Astrocyte of the cerebellum (primary cell): ENCODE results near the gene MTSS2.
A peak's percentile ranks its signal among the peaks of the same experiment; 100 is the strongest.

Source experiments
- DNase-seq: peaks from one replicate; pipeline ENCODE4 v3.0.0-alpha.2; 2011; ENCODE audit warnings: low read depth
- H3K4me3 ChIP-seq: 2 replicates; pipeline ENCODE4 v1.5.1; 2011; ENCODE audit warnings: mild to moderate bottlenecking, low read depth, low read length, moderate library complexity
- in situ Hi-C: cut with HindIII; loops from 2 replicates; pipeline ENCODE4 v1.10.0; 2017; ENCODE audit warnings: low sequenced_read_pairs
- TF ChIP-seq, protein P1 (sequence below): IDR thresholded peaks from 2 replicates; pipeline ENCODE4 v1.5.1; 2012; ENCODE audit warnings: low read length, low read depth, moderate library complexity, mild to moderate bottlenecking; ENCODE audit errors: missing control alignments

The MTSS2 gene

DNA sequence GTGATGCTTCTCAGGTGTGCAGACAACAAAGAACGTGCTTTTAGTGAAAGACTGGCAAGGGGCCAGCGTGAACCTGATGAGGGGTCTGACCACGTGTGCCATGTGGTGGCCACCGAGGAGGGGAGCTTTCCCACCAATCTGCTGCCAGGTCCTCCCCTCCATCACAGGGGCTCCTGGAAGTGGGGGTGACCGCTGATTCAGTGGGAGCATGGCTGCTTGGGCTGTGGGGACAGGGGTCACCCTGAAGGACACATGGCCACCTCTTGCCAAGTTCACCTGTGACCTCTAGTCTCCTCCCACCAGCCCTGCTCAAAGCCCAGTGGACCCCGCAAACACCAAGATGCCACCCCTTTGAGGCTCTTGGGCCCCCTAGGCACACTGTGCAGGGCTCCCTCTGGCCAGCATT, 37.9 kb upstream of the MTSS2 start:
- TF ChIP-seq, protein P1, sequence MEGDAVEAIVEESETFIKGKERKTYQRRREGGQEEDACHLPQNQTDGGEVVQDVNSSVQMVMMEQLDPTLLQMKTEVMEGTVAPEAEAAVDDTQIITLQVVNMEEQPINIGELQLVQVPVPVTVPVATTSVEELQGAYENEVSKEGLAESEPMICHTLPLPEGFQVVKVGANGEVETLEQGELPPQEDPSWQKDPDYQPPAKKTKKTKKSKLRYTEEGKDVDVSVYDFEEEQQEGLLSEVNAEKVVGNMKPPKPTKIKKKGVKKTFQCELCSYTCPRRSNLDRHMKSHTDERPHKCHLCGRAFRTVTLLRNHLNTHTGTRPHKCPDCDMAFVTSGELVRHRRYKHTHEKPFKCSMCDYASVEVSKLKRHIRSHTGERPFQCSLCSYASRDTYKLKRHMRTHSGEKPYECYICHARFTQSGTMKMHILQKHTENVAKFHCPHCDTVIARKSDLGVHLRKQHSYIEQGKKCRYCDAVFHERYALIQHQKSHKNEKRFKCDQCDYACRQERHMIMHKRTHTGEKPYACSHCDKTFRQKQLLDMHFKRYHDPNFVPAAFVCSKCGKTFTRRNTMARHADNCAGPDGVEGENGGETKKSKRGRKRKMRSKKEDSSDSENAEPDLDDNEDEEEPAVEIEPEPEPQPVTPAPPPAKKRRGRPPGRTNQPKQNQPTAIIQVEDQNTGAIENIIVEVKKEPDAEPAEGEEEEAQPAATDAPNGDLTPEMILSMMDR = no peak
- in situ Hi-C loops = no loop called here
- no peak for DNase-seq
- no peak overlapping the region for H3K4me3 ChIP-seq

DNA sequence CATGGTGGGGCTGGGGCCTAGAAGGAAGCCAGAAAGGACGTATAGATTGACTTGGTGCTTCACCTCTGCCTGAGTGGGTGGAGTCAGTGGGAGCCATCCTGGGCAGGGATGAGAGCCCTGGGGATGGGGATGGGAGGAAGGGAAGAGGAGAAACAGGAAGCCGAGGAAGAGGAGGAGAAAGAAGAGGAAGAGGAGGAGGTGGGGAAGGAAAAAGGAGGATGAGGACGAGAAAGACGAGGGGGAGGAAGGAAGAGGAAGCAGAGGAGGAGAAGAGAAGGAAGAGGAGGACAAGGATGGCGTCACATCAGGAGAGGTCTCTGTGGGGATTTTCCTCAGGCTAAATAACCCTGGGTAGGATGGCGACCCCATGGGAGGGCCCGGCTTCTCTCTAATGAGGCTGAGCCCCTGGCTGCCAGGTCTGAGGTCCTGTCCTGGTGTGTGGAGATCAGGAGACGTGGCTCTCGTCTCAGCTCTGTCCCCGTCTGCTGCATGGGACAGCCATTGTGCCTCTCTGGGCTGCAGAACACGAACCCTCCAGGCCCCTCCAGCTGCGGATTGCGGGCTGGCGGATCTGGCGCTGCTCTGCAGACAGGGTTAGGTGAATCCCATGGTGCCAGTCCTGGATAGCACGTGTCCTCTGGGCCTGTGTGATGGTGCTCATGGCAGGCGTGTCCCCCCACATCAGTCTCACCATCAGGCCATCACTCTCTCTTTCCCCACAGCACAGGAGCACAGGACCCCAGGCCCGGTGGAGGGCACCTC, 35.5 kb upstream of the MTSS2 start:
- in situ Hi-C loops = no loop called here
- TF ChIP-seq, protein P1 = no peak
- no peak for DNase-seq
- H3K4me3 ChIP-seq = no peak overlapping the region

DNA sequence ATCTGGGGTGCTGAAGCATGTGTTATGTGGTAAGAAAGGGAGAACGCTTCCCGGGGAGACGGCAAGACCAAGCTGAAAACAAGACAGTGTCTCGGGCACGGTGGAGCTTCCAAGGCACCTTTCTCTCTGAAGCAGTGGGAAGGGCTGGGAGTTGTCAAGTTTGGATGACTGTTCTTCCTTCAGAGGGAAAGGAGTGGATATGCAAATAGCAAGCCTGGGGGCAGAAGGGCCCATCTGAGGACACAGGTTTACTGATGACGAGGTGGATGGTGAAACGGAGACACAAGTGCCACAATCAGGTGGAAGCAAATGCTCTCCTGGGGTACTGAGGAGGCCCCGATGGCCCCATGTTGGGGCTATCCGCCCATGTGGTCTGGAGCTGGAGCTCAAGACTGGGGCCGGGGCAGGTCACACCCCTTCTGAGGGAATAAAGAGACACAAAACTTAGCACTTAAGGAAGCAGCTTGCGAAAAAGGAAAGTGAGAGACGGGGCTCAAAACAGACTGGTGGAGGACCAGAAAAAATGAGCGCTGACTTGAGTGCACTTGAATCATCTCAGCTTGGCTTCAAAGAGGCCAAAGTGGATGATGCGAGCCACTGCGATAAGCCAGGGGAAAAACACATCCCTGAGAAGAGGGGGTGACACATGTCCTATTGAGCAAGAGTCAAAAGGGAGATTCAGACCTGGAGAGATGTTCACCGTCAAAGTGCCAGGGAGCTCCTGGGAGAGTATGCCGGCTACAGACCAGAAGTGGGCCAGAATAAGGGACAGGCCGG, 34.8 kb upstream of the MTSS2 start:
- in situ Hi-C loops = no loop called here

DNA sequence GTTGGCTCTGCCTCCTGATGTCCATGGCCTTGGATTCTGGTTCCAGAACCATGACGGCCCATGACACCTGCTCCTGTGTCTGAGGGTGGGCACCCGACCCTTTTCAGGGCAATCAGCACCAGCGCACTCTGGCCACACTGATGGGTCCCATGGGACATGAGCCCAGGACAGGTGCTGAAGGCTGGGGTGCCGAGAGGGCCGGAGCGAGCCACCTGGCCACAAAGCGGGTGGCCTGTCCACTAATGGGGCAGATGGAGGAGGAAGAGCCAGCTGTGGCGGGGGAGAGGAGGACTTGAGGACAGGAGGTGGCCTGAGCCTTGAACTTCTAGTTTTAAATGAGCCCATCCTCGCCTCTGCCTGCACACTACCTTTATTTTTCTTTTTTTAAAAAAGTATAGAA, 31.2 kb upstream of the MTSS2 start:
- TF ChIP-seq, protein P1 = no peak
- in situ Hi-C loops = no loop called here
- H3K4me3 ChIP-seq = no peak overlapping the region
- DNase-seq = no peak

More for the DNA sequence above, 34.8 kb upstream of the MTSS2 start:
- no peak overlapping the region for H3K4me3 ChIP-seq
- TF ChIP-seq, protein P1 = no peak
- DNase-seq = no peak

DNA sequence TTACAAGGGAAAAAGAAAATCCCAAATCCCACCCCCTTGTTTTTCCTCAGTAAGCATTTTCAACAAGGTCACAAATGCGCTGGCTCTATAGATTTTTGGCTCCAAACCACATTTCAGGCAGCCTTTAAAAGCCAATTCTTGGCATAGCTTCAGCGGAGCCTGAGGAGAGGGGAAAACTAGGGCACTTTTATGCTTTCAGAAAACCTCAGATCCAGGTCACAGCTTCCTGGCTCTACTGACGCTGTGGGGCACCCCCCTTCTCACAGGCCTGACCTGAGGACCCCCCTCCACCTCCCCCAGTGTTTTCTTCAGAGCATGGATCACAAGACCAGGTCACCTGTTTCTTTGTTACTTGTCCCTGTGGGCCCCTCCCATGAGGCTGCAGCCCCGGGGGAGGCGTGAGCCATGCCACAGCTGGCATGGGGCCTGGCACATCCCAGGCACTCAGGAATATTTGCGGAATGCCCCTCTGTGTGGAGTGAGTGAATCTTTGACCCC, 30.1 kb upstream of the MTSS2 start:
- TF ChIP-seq, protein P1 = no peak
- no peak overlapping the region for H3K4me3 ChIP-seq
- DNase-seq = peak; percentile 78
- in situ Hi-C loops = no loop called here

DNA sequence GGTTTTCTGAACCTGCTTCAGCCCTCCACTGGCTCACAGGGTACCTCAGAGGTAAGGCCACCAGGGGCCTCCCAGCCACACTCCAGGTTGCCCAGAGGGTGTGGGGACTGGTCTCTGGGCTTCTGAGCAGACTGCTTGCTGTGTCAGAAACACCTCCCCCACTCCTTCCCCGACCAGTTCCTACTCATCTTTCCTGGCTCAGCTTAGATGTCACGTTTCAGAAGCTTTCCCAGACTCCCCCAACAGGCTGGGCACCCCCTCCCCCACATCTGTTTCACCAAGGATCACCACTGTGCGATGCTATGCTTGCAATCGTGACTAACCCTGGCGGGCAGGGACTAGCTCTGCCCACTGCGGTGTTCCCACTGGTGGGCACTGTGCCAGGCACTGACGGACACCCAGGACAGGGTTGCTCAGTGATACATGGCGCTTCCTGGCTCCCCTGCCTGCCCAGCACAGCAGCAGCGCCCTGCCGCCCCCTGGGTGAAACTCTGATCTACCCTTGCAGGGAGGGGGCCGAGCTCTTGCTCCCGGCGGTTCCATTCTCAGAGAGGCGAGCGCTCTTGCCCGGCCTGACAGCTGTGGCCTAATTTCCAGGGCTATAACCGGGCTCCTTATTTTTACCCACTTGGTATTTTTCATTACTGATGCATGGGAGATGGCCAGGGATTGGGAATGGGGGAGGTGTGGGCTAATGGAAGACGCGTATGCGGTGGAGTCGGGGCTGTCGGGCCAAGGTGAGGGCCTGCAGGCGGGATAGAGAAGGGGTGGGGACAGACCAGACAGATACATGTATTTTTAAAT, 29.4 kb upstream of the MTSS2 start:
- in situ Hi-C loops = no loop called here
- H3K4me3 ChIP-seq = no peak overlapping the region
- no peak for DNase-seq
- TF ChIP-seq, protein P1 = peak; percentile 3
